Measurements from ENCODE around the gene UNC93A.
"Not testable (repeated sequence)": the region's sequence is repeated elsewhere in the genome, so short reads cannot be mapped to it uniquely, and the experiment has no call there.

Gene UNC93A

GRCh38 chr6:167290786-167291622, at the start of gene UNC93A:
UNC93A (plus strand) TSS chr6:167291315; CDS start chr6:167291490, 175 bp downstream.
- no peak for DNase-seq (ENCODE audit: low spot score)

GRCh38 chr6:167241321-167242134, 49.6 kb upstream of the UNC93A start:
- not testable (repeated sequence) for DNase-seq (ENCODE audit: low spot score)

- not testable (repeated sequence) for DNase-seq (ENCODE audit: low spot score)
These were observed 49.0 kb upstream of the UNC93A start for GRCh38 chr6:167242135-167242506.

DNA sequence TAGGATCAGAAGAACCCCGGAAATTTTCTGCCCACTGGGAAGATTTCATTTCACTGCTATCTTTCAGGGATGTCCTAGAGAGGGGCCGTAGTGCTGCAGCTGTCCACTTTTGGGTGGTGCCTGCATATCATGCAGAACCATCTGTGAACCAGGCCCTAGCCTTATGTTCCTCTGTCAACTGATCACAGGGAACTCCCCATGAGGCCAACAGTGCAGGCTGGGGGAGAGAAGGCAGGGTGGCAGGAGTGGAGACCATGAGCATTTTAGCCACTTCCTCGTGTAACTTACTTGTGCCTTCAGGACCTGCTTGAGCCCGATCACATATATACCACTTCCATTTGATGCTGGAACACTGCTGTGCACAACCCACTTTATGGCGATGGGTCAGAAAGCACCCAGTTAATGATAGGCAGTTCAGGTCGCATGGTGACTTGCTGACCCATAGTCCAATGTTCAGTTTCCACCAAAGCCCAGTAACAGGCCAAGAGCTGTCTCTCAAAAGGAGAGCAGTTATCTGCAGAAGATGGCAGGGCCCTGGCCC, 48.5 kb upstream of the UNC93A start:
- DNase-seq (ENCODE audit: low spot score) = peak; percentile 24

DNA sequence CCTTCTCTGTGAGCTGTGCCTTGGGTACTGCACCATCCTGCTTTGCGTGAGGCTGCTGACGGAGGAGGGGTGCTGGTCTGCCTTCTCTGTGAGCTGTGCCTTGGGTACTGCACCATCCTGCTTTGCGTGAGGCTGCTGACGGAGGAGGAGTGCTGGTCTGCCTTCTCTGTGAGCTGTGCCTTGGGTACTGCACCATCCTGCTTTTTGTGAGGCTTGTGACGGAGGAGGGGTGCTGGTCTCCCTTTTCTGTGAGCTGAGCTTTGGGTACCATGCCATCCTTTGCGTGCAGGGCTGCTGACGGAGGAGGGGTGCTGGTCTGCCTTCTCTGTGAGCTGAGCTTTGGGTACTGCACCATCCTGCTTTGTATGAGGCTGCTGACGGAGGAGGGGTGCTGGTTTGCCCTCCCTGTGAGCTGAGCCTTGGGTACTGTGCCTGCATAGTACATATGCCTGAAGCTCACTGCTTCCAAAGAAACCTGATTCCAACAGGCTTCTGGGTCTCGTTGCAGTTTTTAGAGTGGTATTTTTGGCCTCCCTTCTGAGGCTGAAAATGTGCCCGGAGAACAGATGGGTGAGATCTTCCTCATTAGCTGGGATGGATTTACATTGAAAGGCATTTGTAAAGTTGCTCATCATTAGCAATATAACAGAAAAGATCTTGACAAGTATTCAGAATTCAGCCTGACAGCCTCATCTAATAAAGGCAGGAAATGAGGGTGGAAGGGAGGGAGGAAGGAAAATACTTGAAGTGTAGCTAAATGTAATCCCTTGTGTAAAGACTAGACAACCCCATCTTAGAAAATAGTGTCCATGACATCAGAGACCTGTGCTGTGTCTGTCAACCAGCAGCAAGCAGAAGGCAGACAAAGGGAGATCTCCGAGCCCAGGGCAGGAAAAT, 46.8 kb upstream of the UNC93A start:
- DNase-seq (ENCODE audit: low spot score) = no peak

- DNase-seq (ENCODE audit: low spot score) = no peak
These were observed 46.1 kb upstream of the UNC93A start for GRCh38 chr6:167244991-167245390.

DNA sequence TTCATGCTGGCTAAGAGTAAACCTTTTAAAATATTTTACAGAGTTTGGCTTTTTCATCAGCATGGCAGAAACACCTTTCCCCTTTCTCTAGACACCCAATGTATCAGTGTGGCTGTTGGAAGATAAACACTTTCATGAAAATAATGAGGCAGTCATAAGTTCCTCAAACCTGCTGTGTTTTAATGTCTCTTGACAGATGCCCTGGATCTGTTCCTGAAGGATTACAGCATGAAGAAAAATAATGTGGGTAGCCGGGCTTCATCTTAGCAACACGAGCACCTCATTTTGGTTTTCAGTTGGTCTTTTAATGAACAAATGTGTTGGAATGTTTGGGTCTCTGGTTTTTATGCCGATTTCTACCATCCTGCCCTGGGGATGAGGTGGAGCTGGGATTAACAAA, 45.5 kb upstream of the UNC93A start:
- no peak for DNase-seq (ENCODE audit: low spot score)

- no peak for DNase-seq (ENCODE audit: low spot score)
These were observed 43.1 kb upstream of the UNC93A start for GRCh38 chr6:167247814-167248595.

GRCh38 chr6:167248878-167249455, 42.1 kb upstream of the UNC93A start:
- DNase-seq (ENCODE audit: low spot score) = not testable (repeated sequence)

- DNase-seq (ENCODE audit: low spot score) = no peak
These were observed 38.8 kb upstream of the UNC93A start for GRCh38 chr6:167252271-167252670.

- no peak for DNase-seq (ENCODE audit: low spot score)
These were observed 35.1 kb upstream of the UNC93A start for GRCh38 chr6:167255918-167256553.

GRCh38 chr6:167258646-167259045, 32.5 kb upstream of the UNC93A start:
- no peak for DNase-seq (ENCODE audit: low spot score)

DNA sequence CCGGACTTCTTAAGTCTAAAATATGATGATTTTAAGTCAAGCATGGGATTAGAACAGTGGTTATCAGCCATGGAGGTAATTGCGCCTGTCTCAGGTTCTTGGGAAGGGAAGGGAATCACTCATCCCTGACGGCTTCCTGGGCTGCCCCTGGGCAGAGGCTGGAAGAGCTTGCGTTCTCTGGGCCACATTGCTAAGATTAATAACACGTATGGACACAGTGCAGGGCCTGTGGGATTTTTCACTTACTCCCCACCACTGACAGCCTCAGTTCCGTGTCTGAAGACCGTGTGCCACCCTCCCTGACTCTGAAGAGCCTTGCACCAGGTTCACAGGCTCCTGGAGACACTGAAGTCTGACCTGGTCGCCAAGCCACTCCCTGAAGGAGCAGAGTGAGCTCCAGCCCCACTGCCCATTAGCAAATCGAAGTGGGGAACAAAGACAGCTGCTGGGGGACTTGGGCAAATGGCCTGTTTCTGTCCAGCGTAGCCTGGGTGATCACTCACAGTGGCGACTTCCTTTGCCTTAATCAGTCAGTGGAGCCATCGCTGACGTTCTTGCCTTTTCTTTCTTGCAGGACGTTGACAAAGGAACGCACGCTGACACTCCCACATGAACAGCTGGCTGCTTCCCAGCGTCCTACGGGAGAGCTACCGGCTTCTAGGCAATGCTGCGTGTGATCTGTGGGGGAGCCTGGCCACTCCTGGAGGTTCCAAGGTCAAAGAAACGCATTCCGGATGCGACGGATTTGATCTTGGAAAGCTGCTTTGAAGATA, 24.9 kb upstream of the UNC93A start:
- not testable (repeated sequence) for DNase-seq (ENCODE audit: low spot score)

- DNase-seq (ENCODE audit: low spot score) = no peak
These were observed 24.1 kb upstream of the UNC93A start for GRCh38 chr6:167266830-167267555.

DNA sequence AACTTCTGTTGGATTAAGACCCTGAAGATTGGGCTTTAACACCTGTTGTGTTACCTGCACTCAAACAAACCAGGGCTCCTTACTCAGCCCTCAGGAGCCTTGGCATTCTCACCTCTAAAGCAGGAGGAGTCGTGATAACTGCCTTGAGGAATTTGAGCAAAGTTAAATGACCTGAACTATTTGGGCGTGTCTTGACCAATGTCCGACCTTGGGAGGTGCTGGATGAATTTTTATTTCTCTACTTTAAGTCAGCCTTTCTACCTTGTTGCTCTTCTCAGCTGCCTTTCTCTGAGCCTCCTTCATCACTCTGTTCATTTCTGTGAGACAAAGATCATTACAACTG, 23.6 kb upstream of the UNC93A start:
- not testable (repeated sequence) for DNase-seq (ENCODE audit: low spot score)

DNA sequence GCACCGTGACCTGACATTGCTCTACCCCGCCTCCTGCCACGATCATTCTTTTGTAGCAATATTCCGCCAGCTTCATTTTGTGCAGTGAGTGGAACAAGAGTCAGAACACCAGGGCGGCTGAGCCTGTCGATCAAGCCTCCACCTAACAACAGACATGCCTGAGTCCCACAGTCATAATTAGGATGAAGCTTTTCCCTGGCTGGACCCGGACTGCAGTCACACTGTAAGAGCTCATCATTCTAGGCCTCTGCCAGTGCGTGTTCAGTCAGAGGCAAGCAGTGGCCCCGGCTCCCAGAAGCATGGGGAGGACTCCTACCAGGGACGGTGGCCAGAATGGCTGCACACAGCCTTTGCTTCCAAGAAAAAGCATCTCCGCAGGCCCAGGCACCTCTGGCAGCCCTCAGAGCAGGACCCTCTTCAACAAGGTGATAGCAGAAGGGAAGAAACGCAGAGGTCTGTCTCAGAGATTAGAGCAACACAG, 23.2 kb upstream of the UNC93A start:
- DNase-seq (ENCODE audit: low spot score) = no peak

DNA sequence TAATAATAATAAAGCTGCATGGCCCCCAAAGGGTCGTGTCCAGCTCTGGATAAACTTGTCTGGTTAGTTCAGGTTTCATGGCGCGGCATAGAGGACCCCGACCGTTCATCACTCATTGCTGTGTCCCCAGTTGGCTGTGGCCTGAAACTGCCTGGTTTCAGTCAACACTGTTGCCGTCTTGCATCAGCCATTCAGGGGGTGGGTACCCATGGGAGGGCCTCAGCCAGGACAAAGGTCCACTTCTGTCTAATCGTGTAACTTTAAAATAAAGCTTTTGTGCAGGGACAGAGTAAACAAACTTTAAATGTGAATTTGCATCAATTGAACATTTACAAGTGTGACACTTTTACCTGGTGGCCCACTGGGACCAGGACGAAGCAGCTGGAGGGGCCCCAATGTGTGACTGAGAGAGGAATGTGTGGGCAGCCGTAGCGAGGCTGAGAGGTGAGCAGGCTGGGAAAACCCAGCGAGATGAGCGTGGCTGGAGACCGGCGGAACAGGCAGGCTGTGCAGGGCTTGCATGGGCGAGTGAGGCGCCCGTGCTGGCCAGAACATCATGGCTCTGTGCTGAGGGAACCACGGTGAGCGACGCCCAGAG, 22.3 kb upstream of the UNC93A start:
- no peak for DNase-seq (ENCODE audit: low spot score)
